Stimulated activated CD4-positive, alpha-beta T cell treated with anti-CD3 and anti-CD28 coated beads, Interleukin-4, amount 100 ng/mL, for 4 hours (primary cell): ENCODE measurements around the gene NFYC.

Experiments used
- DNase-seq, 2 experiments: peaks; one replicate each; pipeline ENCODE4 v3.0.0-alpha.2; 2020

Gene NFYC

DNA sequence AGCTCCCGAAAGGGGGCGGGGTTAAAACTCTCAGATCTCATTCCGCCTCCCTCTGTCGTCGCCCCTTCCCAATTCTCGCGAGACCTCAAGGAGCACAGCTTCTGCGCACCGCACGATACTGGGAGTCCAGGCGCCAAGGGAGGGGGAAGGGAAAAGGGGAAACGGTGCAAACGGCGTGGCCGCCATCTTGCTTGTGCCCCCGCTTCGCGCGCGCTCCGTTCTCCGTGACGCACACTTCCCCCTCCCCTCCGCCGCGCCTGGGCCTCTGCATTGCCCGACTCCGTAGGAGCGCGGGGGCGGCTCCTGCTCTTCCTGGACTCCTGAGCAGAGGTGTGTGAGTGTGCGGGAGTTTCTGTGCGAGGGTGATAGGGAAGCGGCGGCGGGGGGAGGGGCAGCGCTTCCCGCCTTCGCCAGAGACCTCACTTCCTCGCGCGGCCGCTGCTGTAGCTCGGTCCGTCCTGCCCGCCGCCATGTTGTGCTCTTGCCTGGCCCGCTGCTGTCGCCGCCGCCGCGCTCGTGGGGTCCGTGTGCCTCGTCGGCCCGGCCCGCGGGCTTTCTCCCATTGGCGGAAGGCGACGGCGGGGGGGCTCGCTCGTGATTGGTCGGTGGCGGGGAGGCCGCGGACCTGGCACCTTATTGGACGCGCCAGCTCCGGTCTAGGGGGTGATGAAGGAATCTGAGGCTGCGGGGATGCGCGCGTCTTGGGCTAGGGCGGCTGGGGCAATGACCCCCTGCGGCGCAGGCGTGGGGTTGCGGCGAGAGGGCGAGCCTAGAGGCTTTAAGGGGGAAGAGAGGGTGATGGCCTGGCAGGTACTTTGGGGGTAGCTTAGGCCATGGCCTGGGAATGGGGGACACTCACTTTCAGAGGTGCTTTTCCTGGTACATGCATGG is at the start of gene NFYC:
Gene NFYC (plus strand): TSS at position 167 of the 891 bp plus-strand sequence. CDS start 47,140 bp downstream, outside the sequence.
- peak; percentile 90 to 96 for DNase-seq

DNA sequence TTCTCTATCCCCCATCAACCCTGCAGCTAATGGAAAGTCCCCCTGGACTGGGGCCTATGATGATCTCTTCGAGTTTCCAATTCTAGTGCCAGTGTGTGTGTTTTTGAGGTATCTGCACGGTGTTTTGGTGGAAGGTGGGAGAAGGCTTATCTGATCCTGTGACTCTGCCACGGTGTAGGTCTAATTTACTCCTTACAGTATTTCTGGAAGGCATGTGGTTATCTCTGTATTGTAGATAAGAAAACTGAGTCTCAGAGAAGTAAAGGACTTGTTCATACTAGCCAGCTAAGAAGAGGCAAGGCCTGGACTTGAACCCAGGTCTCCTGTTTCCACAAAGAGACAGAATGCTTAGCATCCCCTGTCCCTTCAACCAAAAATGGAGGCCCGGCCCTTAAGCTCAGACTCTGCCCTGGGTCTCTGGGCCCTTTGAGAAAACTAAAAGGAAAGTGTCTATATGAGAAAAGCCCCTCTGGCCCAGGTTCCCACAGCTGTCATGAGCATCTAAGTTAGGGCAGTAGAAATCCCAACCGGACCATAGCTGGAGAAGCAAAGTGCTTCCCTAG is 46.3 kb upstream of the NFYC start:
- no peak for DNase-seq

DNA sequence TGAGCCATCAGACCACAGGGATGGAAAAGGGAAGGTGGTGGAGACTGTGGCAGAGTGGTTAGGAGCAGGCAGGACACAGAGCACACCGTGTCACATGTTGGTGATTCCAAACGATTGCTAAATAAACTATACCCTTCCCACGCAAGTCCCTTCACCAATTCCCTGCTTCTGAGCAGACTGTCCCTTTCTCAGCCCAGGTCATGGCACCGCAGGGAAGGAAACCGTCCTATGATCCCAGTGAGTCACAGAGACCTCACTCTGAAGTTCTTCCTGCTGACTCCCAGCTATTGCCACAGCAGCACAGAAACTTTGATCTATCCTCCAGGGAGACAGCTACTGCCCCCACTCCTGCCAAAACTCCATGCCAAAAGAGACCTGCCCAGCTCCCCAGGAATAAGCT is 45.2 kb upstream of the NFYC start:
- DNase-seq, result no peak

DNA sequence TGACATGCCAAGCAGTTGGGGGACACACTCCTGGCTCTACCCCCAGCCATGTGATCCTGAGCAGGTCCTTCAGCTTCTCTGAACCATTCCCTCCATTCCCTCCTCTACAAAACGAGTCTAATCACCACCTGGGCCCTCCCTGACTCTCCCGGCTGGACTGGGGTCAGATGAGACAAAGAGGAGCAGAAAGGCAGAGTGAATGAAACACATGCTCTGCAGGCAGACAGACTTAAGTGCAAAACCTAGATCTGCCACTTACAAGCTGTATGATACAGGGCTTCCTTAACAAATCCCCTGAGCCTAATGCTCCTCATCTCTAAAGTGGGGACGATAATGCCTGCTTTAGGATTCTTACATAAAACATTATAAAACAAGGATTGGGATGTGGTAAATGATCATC is 43.3 kb upstream of the NFYC start:
- no peak for DNase-seq

DNA sequence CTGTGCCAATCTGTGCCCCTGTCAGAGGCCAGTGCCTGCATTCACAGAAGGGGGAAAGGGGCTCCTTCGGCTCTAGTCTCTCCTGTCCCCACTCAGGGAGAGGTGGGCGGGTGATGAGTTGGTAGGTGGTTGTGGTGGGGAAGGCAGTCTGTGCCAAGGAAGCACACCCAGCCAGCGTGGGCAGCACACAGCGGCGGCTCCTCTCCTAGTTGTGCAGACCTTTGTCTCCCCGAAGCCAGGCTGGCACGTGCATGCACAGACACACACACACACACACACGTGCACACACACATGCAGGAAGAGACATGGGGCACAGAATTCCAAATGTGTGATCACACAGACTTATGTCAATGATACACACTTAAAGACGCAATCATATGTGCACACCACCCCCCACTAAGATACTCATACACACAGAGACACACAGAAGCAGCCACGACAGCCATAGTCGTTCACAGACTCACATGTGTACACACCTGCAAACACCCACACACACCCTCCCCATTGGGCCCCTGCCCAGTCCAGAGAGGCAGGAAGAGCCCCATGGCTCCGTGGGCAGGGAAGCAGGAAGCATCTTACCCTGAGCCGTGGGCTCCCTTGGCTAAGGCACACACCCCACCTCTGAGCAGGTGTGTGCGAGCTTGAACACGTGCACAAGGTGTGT is 42.4 kb upstream of the NFYC start:
- DNase-seq, result no peak

DNA sequence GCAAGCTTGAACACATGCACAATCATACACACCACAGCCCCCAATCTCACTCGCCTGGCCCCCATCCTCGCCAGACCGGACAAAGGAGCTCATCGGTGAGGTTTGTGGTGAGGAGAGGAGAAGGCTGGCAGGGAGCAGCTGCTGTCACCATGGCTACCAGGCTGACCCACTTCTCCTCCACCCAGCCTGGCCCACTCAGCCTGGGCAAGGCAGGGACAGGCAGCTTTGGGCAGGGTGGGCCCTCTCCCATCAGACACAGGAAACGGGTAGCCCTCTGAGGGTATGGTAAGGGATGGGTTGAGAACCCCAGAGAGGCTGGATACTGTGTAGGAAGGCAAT is 41.9 kb upstream of the NFYC start:
- DNase-seq, result no peak

DNA sequence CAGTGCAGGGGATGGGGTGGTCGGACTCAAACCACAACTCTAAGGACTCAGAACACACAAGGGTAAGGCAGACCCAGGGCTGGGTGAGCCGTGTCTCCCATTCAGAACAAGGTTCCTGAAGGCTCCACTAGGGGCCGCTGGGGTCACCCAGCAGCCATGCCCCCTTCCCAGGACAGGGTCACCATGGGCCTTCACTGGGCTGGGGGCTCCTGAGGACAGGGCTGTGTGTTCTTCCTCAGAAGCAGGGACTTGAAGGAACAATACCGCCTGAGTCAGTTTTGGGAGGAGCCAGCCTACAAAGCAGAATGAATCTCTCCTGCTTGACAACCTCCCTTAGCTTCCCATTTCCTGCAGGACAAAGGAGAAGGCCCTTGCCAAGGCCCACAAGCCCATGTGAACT is 41.4 kb upstream of the NFYC start:
- no peak for DNase-seq

DNA sequence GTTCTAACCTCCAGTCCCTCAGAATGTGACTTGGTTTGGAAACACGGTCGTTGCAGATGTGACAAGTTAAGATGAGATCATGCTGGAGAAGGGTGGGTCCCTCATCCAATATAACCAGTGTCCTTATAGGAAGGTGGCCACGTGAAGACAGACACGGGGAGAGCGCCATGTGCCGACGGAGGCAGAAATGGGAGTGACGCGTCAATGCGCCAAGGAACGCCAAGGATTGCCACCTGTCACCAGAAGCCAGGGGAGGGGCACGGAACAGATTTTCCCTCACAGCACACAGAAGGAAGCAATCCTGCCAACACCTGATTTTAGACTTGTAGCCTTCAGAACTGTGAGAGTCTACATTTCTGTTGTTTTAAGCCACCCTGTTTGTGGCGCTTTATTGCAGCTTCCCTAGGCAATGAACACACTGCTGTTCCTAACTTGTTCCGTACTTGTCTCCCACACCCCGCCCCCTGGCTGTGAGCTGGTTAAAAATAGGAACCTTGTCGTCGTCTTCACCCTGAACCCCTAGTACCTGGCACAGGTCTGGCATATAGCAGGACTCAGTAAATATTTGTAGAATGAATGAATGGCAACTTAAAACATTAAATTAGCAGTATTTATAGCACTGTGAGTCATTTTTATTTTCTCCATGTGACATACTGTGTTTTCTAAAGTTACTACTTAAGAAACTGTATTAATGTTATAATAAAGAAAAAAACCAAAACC is 40.2 kb upstream of the NFYC start:
- DNase-seq, result no peak

DNA sequence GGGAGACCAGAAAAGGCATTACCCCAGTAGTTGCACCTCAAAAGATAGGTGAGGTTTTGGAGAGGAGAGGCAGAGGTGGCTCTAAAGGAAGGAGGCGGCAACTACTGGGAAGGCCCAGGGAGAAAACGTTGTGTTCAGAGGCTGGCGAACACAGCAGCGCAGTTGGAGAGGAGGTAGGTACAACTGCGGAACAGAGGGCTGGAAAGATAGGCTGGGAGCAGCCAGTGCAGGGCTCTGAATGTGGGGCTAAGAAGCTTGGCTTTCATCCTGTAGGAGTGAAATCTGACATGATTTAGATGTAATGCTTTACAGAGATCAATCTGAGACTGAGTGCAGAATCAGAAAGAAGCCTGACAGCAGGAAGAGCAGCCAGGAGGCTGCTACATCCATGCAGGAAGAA is 39.0 kb upstream of the NFYC start:
- DNase-seq, result no peak

DNA sequence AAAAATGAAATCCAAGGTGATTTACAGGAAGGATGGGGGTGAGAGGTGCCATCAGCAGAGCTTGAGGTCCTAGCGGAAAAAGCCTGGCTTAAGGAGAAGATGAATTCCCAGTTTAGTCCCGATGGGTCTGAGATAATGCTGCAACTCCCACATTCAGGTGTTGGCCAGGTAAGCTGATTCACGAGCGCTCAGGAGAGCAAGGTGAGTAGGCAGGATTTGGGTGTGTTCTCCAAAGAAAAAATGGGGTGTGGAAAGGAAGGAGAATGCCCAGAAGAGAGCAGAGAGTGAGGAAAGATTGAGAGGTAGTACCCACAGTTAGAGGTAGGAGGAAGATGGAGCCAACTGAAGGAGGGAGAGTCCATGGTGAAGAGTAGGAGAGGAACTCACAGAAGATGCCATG is 38.5 kb upstream of the NFYC start:
- DNase-seq, result no peak

DNA sequence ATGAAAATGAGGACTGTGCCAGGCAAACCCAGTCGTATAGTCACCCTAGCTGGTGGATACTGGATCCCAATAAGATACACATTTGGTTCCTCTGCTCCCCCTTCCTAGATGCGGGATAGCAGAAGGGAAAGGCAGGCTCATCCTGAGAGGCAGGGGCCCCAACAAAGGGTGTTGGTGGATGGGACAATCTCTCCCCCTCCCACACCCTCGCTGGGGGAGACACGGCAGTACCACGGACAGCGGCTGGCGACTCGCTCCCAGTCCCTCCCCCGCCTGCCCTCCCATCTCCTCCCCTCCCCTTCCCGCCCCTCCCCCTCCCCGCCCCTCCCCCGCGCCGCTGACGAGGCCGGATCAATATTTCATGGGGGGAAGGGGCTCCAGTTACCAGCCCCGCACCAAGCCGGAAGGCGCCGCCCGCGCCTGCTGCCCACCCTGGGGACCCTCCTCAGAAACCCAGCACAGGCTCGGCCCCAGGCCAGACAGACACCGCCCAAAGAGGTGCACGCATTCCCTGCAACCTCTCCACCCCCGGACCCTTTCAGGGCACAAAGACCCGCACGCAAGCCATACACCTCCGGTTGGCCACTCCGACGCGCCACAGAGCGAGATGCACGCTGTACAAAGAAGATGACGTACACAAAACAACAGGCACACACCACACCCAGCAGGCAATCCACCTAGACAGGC is 37.5 kb upstream of the NFYC start:
- no peak for DNase-seq

DNA sequence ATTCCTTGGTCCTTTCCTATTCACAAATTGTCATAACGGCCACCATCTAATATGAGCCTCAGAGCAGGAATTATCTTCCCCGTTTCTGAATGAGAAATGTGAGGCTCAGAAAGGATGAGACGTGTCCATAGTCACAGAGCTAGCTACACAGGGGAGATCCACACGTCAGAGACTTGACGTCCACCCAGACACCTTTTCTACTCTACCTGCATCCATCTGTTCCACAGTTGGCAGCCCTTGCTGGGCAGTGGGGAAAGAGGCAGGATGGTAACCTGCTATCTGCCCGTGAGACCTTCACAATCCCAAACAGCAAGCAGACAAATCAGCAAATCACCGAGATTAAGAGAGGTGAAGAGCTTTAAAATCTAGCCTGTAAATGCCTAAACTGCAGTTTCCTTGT is 34.5 kb upstream of the NFYC start:
- no peak for DNase-seq

DNA sequence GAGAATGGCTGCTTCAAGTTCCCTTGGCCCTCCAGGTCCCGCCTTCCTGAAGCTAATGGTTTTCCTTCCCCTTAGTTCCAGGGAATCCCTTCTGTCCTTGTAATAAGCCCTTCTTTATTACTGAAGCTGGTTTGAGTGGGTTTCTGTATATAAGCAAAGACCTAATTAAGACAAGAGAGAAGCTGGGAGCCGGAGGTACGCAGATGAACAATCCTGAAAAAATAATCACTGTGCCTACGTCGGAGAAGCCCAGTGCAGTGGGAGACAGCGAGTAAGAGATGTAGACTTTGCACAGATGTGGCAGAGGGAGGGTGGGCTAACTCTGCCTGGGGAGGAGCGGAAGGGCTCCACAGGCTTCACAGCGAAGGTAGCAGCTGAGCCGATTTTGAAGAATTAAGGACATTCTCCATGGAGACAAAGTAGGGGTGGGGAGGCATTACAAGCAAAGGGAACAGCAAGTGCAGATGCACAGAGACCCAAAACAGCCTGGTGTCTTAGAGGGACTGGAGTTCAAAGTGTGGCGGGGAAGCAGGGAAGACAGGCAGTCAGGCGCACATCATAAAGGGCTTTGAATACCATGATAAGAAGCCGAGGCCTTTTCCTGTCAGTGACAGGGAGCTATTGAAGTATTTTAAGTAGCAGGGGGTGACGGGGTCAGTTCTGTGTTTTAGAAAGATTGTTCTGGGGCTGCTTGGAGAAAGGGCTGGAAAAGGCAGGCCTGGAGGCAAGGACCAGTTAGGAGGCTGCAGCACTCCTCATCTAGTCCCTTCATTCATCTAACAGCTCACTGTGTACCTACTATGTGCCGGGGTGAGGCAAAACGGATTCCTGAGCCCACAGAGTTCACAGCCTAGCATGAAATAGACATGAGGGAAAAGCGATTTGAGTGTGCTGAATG is 32.5 kb upstream of the NFYC start:
- DNase-seq, result no peak

DNA sequence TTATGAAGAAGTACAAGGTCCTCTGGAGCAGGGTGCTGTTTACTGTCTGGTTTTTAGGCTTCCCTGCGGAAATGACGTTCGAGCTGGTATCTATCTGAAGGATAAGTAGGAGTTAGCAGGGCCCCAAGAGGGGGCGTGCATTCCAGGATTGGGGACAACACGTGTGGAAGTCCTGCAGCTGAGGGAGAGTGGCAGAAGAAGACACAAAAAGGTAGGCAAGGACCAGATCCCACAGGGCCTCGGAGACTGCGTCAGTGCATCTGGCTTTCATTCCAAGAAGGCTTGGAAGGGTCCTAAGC is 31.9 kb upstream of the NFYC start:
- DNase-seq, result no peak

DNA sequence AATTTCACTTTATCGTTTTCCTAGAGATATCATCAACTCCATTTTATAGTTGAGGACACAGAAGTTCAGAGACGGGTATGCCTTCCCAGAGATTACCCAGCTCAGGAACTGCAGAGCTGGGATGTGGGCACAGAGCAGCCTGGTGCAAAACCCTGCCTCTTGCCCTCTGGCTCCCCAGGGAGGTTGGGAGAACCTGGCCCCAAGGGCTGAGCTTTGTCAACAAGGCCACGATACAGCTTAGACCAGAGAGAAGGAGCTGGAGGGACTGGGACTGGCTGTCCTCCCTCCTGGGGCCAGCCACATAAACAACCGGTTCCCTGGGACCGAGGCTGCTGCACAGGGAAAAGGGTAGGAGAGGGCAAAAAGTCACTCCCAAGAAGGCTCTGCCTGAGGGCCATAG is 29.8 kb upstream of the NFYC start:
- DNase-seq, result no peak

DNA sequence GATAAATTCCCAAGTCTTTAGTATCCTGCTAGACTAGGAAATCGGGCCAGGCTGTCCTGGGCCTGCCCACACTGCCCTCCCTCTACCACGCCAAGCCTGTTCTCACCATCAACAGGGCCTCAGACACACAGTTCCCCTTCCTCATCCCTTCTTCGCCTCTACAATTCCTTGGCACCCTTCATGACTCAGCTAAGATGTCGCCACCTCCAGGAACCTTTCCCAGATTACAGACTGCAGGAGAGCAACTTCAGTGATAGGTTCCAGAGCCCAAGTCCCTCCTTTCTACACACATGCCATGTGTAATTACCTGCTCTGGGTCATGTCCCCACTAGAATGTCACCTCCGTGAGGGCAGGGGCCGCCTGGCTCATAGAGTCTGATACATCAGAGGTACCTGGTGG is 29.4 kb upstream of the NFYC start:
- DNase-seq, result no peak

DNA sequence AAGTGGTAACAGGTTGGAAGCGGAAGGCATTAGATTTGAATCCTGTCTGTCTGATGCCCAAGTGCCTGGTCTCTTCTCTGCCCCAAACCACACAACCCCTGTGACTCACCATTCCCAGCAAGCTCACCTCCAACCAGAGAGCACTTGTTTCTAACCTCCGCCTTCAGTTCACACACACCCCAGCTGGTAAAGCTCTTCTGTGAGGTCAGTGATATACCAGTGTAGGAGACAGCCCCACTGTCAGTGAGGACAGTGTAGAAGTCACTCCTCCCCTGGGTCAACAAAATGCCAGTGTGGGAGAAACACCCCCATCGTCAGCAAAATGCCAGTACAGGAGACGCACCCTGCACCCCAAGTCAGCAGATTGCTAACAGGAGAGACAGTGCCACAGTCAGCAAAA is 28.6 kb upstream of the NFYC start:
- DNase-seq, result peak in 1 of 2 experiments; percentile 17

DNA sequence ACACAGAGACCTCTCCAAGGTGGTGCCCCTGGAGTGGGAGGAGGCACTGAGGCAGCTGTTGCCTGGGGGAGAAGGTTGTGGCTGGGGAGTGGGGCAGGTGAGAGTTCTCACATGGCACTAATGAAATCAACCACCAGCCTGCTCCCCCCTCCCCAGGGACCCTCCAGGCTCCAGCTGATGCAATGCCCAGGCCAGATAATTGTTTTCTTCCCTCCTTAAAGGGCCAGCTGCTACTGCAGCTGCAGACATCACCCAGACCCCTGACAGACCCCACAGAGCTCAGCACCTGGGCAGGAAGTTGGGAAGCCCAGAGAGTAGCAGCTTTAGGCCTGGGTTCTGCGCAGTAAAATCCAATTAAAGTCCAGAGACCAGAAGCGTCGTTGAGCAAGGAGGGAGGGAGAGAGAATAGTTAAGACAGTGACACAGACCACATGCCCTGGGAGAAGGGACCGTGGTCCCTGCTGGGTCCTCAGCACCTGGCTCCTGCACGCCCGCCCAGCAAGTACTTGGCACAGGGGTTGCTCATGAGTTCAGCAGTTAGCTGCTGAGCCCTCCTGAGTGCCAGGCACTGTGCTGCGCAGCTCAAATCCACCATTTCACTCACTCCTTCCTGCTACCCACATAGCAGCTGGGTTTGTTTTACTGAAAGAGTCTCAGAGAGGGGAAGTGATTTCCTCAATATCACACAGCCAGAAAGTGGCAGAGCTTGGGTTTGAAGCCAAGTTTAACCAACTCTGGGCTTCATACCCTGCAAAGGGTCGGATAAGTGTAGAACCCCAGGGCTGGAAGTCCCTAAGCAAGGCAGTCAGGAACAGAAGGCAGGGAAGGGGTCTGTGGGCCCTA is 28.0 kb upstream of the NFYC start:
- DNase-seq, result no peak

DNA sequence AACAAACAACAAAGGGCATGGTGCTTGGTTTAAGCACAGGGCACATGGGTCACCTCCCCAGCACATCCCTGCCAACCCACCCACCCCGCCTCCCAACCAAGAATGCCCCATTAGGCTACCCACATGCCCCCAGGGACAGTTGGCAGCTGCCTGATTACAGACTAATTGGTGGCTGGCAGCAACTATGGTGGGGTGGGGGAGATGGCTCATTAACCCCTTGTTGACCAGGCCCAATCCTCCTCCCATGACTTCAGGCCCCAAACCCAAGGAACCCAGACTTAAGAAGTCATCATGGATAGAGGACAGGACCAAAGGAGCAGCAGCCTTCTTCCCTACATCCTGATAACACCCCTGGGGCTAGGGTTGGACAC is 27.4 kb upstream of the NFYC start:
- DNase-seq, result no peak

DNA sequence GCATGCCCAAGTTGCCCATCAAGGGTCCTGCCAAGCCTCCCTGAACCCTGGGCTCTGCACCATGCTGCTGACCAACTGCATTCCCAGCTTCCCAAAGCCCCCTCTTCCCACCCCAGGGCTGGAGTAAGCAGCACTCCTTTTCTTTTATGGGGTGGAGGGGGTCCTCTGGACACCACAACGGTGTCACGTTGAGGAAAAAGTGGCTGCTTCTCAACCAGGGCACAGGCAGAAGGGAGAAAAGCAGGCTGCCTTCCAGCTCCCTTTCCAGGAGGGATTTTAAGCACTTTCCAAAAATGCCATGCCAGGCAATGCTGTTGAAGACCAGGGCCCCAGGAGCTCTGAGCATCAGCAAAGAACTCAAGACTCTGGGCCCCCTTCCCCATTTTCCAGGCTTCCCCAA is 26.7 kb upstream of the NFYC start:
- no peak for DNase-seq
